Ascending aorta (tissue), 2 donors: ENCODE data around the gene TGFBR1. TPM values are rescaled to one million over a fixed set of nuclear protein-coding genes. Genes with fewer than 3 reads are reported as not detected.

ENCODE experiments used
- DNase-seq, 2 donors: peaks; one replicate each; pipeline ENCODE4 v3.0.0-alpha.2; 2019; ENCODE audit warnings: low spot score in 2 of 2
- H3K27ac ChIP-seq, 2 donors: fragments of 200-600 bp; sonication (generic); one replicate each; pipeline ENCODE4 v1.5.1; 2016 to 2017; ENCODE audit warnings: mild to moderate bottlenecking in 1 of 2
- H3K27me3 ChIP-seq: fragments of 200-600 bp; sonication (generic); one replicate; pipeline ENCODE4 v1.5.1; 2017
- H3K36me3 ChIP-seq, 2 donors: fragments of 200-600 bp; sonication (generic); one replicate each; pipeline ENCODE4 v1.5.1; 2016
- H3K4me1 ChIP-seq, 2 donors: fragments of 200-600 bp; sonication (generic); one replicate each; pipeline ENCODE4 v1.5.1; 2016 to 2017; ENCODE audit warnings: mild to moderate bottlenecking in 1 of 2
- H3K4me3 ChIP-seq, 2 donors: fragments of 200-600 bp; sonication (generic); one replicate each; pipeline ENCODE4 v1.5.1; 2016 to 2017; ENCODE audit warnings: mild to moderate bottlenecking in 1 of 2
- H3K9me3 ChIP-seq, 2 donors: fragments of 200-600 bp; sonication (generic); one replicate each; pipeline ENCODE4 v1.5.1; 2016
- CTCF ChIP-seq, 3 experiments: fragments of 200-600 bp in 2 of 3; fragments of 450-650 bp in 1 of 3; sonication (generic) in 2 of 3; IDR thresholded peaks; one replicate each; pipeline ENCODE4 v1.5.1; 2016 to 2019; ENCODE audit warnings: antibody characterized with exemption in 3 of 3, mild to moderate bottlenecking in 1 of 3, moderate library complexity in 1 of 3
- intact Hi-C: fragments of 100-400 bp; cut with DNase I; formaldehyde crosslinking; loops from one replicate; pipeline ENCODE4 v1.15.1; 2023
- total RNA-seq: library from RNA; depleted of rRNA; stranded (reverse); fragments of >200 nt; gene quantifications from one replicate; pipeline ENCODE4 v1.1.0, GENCODE V29; 2016

The TGFBR1 gene
- total RNA-seq, 1 donor from 2014 or later: 13.9 TPM

- TF ChIP-seq CTCF (IDR thresholded peaks at IDR 0.05): no peak
- intact Hi-C loops: no loop called here
- Histone ChIP-seq H3K36me3 (no peaks in the 10 kb centered on the region), H3K27ac (no peak overlapping the region), H3K4me1 (peaks cover 5 to 7% of the 10 kb centered on the region in 2 donors), H3K9me3 (no peaks in the 10 kb centered on the region), H3K4me3 (no peak overlapping the region), H3K27me3 (no peaks in the 10 kb centered on the region)
- no peak for DNase-seq
These were observed 62.2 kb downstream of the TGFBR1 start for GRCh38 chr9:99167119-99167518.

- TF ChIP-seq CTCF (IDR thresholded peaks at IDR 0.05): no peak
- H3K9me3 ChIP-seq: no peaks in the 10 kb centered on the region
- intact Hi-C loops: no loop called here
These were observed 62.8 kb downstream of the TGFBR1 start for GRCh38 chr9:99167694-99168093.

GRCh38 chr9:99169086-99169485 is 64.2 kb downstream of the TGFBR1 start:
- Histone ChIP-seq H3K9me3 (no peaks in the 10 kb centered on the region), H3K4me3 (no peak overlapping the region), H3K4me1 (peaks cover 0 to 3% of the 10 kb centered on the region in 2 donors), H3K36me3 (no peaks in the 10 kb centered on the region), H3K27me3 (no peaks in the 10 kb centered on the region), H3K27ac (no peak overlapping the region)
- intact Hi-C loops: no loop called here
- DNase-seq: no peak
- TF ChIP-seq CTCF (IDR thresholded peaks at IDR 0.05): no peak

More at GRCh38 chr9:99167694-99168093, 62.8 kb downstream of the TGFBR1 start:
- H3K36me3 ChIP-seq: no peaks in the 10 kb centered on the region
- H3K27ac ChIP-seq: no peak overlapping the region
- no peak overlapping the region for H3K4me3 ChIP-seq
- peaks cover under 1 to 3% of the 10 kb centered on the region in 2 donors for H3K4me1 ChIP-seq
- no peaks in the 10 kb centered on the region for H3K27me3 ChIP-seq
- no peak for DNase-seq

- no peaks in the 10 kb centered on the region for H3K9me3 ChIP-seq
- H3K4me3 ChIP-seq: no peak overlapping the region
- no peaks in the 10 kb centered on the region for H3K27me3 ChIP-seq
- H3K36me3 ChIP-seq: no peaks in the 10 kb centered on the region
- intact Hi-C loops: no loop called here
- no peaks in the 10 kb centered on the region for H3K4me1 ChIP-seq
- H3K27ac ChIP-seq: no peak overlapping the region
- no peak for DNase-seq
- no peak for TF ChIP-seq CTCF (IDR thresholded peaks at IDR 0.05)
These were observed 65.3 kb downstream of the TGFBR1 start for GRCh38 chr9:99169982-99170761.

GRCh38 chr9:99171225-99172123 is 66.6 kb downstream of the TGFBR1 start:
- no peaks in the 10 kb centered on the region for H3K4me1 ChIP-seq
- no peak overlapping the region for H3K27ac ChIP-seq
- no peaks in the 10 kb centered on the region for H3K9me3 ChIP-seq
- H3K36me3 ChIP-seq: no peaks in the 10 kb centered on the region
- H3K27me3 ChIP-seq: no peaks in the 10 kb centered on the region
- no peak for DNase-seq
- H3K4me3 ChIP-seq: no peak overlapping the region
- TF ChIP-seq CTCF (IDR thresholded peaks at IDR 0.05): no peak
- intact Hi-C loops: no loop called here
